GM19395 (cell line): Measurements from ENCODE around the gene CD248.
"Not testable (repeated sequence)": the region's sequence is repeated elsewhere in the genome, so short reads cannot be mapped to it uniquely, and the experiment has no call there.

Experiments
- ATAC-seq: cut with Tn5 transposase; IDR thresholded peaks from one replicate; pipeline ENCODE4 v1.9.1; 2021; ENCODE audit warnings: mild to moderate bottlenecking, moderate library complexity; ENCODE audit not compliant: unreplicated experiment

The CD248 gene, protein sequence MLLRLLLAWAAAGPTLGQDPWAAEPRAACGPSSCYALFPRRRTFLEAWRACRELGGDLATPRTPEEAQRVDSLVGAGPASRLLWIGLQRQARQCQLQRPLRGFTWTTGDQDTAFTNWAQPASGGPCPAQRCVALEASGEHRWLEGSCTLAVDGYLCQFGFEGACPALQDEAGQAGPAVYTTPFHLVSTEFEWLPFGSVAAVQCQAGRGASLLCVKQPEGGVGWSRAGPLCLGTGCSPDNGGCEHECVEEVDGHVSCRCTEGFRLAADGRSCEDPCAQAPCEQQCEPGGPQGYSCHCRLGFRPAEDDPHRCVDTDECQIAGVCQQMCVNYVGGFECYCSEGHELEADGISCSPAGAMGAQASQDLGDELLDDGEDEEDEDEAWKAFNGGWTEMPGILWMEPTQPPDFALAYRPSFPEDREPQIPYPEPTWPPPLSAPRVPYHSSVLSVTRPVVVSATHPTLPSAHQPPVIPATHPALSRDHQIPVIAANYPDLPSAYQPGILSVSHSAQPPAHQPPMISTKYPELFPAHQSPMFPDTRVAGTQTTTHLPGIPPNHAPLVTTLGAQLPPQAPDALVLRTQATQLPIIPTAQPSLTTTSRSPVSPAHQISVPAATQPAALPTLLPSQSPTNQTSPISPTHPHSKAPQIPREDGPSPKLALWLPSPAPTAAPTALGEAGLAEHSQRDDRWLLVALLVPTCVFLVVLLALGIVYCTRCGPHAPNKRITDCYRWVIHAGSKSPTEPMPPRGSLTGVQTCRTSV

DNA sequence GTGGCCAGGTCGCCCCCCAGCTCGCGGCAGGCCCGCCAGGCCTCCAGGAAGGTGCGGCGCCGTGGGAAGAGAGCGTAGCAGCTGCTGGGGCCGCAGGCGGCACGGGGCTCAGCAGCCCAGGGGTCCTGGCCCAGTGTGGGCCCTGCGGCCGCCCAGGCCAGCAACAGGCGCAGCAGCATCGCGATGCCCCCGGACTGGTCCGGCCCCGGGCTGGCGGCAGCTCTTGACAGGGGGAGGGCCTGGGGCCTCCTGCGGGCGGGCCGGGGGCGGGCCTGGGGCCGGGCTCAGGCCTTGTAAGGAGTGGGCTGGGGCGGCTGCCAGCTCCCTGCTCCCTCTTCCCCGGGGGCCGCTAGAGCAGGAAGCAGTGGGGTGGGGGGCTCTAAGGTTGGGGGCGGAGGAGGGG lies at the start of gene CD248:
Gene CD248 (minus strand): TSS at position 196 of the 403 bp plus-strand sequence. CDS start 17 bp downstream, at position 179.
- no peak for ATAC-seq

GRCh38 chr11:66365711-66366619 lies 49.1 kb upstream of the CD248 start:
- ATAC-seq, result no peak

GRCh38 chr11:66365166-66365565 lies 48.3 kb upstream of the CD248 start:
- ATAC-seq, result no peak

DNA sequence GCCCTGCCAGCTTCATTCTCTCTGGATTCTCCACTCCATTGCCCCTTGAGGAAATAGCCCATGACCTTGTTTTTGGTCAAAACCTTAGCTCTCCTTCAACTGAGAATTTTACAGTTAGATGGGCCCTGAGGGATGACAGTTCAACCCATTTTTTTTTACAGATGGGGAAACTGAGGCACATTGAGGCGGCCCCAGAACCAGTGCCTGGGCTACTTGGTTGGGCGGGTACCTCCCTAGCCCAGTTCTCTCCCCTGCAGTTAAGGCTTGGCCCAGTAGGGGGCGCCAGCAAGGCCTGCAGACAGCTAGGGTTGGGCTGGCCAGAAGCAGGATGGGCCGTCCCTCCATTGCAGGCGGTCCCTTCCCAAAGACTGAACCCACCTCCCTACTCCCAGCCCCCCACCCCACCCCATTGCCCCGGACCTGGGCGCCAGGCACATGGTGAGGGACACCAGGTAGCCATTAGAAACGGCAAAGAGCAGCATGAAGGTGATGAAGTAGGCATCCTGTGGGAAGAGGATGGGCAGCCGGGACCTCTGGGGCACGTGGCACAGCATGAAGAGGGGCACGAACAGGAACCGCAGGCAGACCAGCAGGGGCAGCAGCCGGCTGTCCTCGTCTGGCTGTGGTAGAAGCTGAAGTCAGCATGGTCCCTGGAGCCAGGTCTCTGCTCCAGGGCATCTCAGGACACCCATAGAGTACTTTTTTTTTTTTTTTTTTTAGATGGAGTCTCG lies 47.1 kb upstream of the CD248 start:
- no peak for ATAC-seq

DNA sequence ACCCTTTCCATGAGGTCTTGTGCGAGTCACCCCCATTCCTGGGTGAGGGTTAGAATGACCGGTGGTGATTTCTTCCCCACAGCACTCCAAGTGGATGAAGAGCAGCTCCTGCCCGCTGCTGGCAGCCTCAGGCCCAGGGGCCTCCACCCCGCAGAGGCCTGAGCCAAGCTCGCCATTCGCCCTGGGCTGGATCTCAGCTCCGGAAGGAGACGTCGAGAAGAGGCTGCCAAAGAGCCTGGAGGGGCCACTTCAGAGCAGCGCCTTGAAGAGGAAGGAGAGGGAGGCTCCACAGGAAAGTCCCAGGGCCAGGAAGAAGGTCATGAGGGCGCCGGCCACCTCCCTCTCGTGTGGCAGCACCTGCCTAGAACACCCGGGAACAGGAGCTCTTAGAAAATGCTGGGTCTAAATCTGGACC lies 46.4 kb upstream of the CD248 start:
- ATAC-seq, result no peak

- no peak for ATAC-seq
Measured at GRCh38 chr11:66362481-66363147, 45.8 kb upstream of the CD248 start.

DNA sequence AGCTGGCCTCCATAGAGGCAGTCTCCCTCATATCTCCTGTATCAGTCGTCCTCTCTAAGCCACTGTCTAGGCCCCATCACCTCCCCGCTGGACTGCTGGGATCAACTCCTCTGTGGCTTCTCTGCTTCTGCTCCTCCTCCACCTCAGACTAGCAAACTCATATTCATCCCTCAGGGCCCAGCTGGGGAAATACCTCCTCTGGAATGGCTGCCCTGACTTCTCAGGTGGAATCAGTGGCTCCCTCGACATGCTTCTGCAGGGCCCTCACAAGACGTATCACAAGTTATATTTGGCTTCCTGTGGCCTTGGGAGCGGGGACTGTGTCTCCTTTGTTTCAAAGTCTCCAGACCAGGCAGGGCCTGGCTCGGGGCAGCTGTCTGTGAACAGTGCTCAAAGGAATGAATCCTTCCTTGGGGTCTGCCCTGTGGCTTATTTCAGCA lies 44.7 kb upstream of the CD248 start:
- ATAC-seq, result no peak

GRCh38 chr11:66360406-66361073 lies 43.7 kb upstream of the CD248 start:
- no peak for ATAC-seq

DNA sequence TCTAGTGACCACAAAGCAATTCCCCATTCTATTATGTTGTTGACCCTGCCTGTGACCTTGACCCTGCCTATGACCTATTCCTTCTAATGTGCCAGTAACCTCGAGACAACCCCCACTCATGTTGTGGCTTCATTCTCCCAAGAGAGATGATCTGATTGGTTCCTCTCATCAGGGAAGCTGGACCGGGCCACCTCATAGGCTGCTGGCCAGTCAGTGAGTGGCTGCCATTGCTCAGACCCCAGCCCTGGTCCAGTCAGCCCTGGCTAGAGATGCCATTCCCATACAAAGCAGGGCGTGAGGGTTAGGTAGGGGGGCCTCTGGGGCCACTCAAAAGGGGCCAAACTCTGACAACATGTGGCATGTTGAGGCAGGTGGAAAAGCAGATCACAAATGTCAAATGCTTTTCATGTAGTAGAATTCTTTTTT lies 42.8 kb upstream of the CD248 start:
- ATAC-seq, result no peak

DNA sequence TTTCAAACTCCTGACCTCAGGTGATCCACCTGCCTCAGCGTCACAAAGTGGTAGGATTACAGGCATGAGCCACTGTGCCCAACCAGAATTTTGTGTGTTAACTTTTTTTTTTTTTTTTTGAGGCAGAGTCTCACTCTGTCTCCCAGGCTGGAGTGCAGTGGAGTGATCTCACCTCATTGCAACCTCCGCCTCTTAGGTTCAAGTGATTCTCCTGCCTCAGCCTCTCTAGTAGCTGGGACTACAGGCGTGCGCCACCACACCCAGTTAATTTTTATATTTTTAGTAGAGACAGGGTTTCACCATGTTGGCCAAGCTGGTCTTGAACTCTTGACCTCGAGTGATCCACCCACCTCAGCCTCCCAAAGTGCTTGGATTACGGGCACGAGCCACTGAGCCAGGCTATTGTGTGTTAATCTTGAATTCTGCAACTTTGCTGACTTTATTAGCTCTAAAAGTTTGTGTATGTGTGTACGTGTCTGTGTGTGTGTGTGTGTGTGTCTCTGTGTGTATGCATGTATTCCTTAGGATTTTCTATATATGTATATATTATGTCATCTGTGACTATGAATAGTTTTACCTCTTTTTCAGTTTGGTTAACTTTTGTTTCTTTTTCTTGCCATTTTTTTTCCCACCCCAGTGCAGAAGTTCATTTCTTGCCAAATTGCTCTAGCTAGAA lies 33.9 kb upstream of the CD248 start:
- not testable (repeated sequence) for ATAC-seq

GRCh38 chr11:66349084-66349386 lies 32.2 kb upstream of the CD248 start:
- ATAC-seq, result no peak

GRCh38 chr11:66347425-66348276 lies 30.8 kb upstream of the CD248 start, which contains the start of gene B4GAT1:
Gene B4GAT1 (minus strand): TSS chr11:66347629. CDS start chr11:66347545, 84 bp downstream.
- no peak for ATAC-seq

DNA sequence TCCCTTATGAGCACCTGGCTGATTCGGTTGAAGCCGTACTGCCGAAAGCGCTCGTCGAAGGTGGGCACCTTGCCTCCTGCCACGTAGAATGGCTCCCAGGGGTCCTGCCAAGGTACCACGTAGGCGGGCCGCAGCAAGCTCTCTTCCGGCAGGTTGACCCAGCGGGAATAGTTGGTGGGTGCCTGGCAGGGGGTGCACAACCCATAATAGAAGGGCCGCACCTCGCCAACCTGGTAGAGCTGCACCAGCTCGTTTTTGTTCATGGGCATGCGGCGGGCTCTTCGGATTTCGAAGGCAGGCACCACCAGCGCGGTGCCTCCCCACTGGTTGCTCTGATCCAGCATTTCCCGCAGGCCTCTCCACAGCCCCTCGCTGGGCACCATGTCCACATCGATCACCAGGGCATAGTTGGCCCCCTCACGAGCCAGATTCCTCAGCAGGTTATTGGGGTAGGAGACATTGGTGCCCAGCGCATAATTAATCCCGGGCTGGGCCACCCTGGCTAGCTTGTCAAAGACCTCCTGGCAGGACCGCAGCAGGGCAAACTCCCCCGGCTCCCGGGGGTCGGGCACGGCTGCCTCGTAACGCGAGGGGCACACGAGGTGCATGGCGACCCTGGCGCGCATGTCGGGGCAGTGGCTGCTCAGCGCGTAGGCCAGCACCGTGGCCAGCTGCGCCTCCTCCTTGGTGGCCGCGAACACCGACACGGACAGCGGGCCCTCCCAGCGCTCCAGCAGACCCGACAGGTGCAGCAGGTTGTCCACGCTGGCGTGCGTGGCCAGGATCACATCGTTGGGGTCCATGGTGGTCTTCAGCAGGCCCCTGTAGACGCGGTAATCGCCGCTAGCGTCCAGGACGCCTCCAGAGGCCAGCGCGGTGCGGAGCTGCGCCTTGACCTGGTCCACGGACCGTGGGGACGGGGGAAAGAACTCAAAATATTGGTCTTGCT lies 29.9 kb upstream of the CD248 start:
- no peak for ATAC-seq

DNA sequence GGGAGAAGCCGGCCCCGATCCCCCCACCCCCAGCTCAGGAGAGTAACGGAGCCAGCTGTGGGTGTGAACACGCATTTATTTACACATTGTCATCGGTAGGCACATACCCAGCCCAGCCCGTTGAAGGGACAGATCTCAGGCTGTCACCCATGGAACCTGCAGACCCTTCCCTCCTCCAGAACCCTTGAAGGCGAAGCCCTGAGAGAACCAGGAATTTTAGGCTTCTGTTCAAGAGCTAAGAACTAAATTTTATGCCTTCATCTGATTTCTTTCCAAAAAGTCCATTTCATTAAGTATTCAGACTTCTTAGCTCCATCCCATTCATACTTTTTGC lies 28.4 kb upstream of the CD248 start:
- peak; percentile 13 for ATAC-seq

GRCh38 chr11:66344550-66345315 lies 27.9 kb upstream of the CD248 start, which contains the start of gene BRMS1:
Gene BRMS1 (minus strand): TSS chr11:66345104. CDS start chr11:66342234, 2,870 bp downstream.
- ATAC-seq, result peak; percentile 63

GRCh38 chr11:66343176-66343575 lies 26.3 kb upstream of the CD248 start:
- no peak for ATAC-seq
